Prostate gland (tissue), 2 donors: ENCODE measurements around the gene PRDM10.

Experiments
- POLR2A ChIP-seq: fragments of 450-650 bp; IDR thresholded peaks from one replicate; pipeline ENCODE4 v1.6.1; 2016; ENCODE audit warnings: antibody characterized with exemption, mild to moderate bottlenecking
- POLR2AphosphoS5 ChIP-seq: sonication (generic); formaldehyde crosslinking; IDR thresholded peaks from one replicate; pipeline ENCODE4 v1.6.1; 2017; ENCODE audit warnings: antibody characterized with exemption
- TF ChIP-seq, protein P1 (sequence below), 4 experiments: fragments of 200-600 bp in 2 of 4; fragments of 450-650 bp in 2 of 4; sonication (generic) in 2 of 4; IDR thresholded peaks; 1 replicate in 3 of 4; 2 replicates in 1 of 4; pipeline ENCODE4 v1.5.1; 2016 to 2019; ENCODE audit warnings: antibody characterized with exemption in 4 of 4, mild to moderate bottlenecking in 2 of 4, moderate library complexity in 2 of 4

DNA sequence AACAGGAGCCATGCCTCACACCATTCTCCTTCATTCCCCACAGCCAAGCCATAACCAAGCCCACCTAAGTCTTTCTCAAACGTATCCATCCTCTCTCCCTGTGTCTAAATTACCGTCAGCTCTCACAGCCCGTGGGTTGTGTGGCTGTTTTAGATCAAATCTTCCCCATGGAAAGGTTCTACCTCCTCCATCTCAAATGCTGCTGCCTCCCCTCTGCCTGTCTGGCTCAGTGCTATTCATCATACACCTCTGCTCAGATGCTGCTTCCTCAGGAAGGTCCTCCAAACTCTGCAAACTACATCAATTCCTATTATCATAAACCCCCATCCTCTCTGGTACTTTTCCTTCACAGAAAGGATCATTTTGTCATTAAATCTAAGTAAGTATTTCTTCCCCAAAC is 122.3 kb downstream of the PRDM10 start:
- TF ChIP-seq POLR2A (no peak), POLR2AphosphoS5 (no peak)
- TF ChIP-seq, protein P1, sequence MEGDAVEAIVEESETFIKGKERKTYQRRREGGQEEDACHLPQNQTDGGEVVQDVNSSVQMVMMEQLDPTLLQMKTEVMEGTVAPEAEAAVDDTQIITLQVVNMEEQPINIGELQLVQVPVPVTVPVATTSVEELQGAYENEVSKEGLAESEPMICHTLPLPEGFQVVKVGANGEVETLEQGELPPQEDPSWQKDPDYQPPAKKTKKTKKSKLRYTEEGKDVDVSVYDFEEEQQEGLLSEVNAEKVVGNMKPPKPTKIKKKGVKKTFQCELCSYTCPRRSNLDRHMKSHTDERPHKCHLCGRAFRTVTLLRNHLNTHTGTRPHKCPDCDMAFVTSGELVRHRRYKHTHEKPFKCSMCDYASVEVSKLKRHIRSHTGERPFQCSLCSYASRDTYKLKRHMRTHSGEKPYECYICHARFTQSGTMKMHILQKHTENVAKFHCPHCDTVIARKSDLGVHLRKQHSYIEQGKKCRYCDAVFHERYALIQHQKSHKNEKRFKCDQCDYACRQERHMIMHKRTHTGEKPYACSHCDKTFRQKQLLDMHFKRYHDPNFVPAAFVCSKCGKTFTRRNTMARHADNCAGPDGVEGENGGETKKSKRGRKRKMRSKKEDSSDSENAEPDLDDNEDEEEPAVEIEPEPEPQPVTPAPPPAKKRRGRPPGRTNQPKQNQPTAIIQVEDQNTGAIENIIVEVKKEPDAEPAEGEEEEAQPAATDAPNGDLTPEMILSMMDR (IDR thresholded peaks at IDR 0.05), result no peak
